ENCODE data around the gene MSI2.

DNA sequence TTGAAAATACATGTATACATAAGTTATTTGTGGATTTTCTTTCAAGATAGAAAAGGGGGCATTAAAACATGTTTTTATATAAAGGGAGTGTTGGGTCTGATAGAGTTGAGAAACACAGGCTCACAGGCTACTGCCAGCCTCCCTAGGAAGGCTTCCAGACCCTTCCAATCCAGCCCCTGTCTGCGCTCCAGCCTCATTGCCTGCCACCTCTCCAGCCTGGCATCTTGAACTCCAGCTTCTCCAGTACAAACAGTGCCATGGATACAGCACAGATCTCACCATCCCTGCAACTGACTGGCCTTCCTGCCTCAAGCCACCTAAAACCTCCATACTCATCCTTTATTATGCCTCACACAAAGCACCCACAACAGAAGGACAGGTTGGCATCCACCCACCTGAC is 448.1 kb downstream of the MSI2 start:
- TF ChIP-seq POLR2AphosphoS5 (IDR thresholded peaks at IDR 0.05) (no peak), POLR2A (IDR thresholded peaks at IDR 0.05) (no peak)
- TF ChIP-seq, protein P1, sequence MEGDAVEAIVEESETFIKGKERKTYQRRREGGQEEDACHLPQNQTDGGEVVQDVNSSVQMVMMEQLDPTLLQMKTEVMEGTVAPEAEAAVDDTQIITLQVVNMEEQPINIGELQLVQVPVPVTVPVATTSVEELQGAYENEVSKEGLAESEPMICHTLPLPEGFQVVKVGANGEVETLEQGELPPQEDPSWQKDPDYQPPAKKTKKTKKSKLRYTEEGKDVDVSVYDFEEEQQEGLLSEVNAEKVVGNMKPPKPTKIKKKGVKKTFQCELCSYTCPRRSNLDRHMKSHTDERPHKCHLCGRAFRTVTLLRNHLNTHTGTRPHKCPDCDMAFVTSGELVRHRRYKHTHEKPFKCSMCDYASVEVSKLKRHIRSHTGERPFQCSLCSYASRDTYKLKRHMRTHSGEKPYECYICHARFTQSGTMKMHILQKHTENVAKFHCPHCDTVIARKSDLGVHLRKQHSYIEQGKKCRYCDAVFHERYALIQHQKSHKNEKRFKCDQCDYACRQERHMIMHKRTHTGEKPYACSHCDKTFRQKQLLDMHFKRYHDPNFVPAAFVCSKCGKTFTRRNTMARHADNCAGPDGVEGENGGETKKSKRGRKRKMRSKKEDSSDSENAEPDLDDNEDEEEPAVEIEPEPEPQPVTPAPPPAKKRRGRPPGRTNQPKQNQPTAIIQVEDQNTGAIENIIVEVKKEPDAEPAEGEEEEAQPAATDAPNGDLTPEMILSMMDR (IDR thresholded peaks at IDR 0.05): no peak

Measured in sigmoid colon (tissue), 4 donors.